HCT116 (cell line): ENCODE data around the gene TADA2B.

ENCODE experiments used
- ATF3 ChIP-seq: IDR thresholded peaks from 2 replicates; pipeline ENCODE4 v1.6.1; 2012
- CEBPB ChIP-seq: IDR thresholded peaks from 2 replicates; pipeline ENCODE4 v1.6.1; 2012; ENCODE audit warnings: low read depth
- CTCF ChIP-seq, 3 experiments: fragments of 200-600 bp in 1 of 3; sonication (generic) in 1 of 3; IDR thresholded peaks in 2 of 3; conservative IDR thresholded peaks in 1 of 3; 2 replicates each; pipeline ENCODE4 v1.5.1; 2012 to 2017; ENCODE audit warnings: low read depth in 2 of 3, low read length in 2 of 3, antibody characterized with exemption in 1 of 3, borderline replicate concordance in 1 of 3, control low read depth in 1 of 3, mild to moderate bottlenecking in 1 of 3, mixed read lengths in 1 of 3, mixed run types in 1 of 3, moderate library complexity in 1 of 3; ENCODE audit not compliant: insufficient read depth in 1 of 3
- EGR1 ChIP-seq: IDR thresholded peaks from 2 replicates; pipeline ENCODE4 v1.6.1; 2012; ENCODE audit warnings: low read depth
- EZH2 ChIP-seq: fragments of 200-600 bp; sonication (generic); IDR thresholded peaks from 2 replicates; pipeline ENCODE4 v1.6.1; 2017; ENCODE audit warnings: antibody characterized with exemption, mixed run types
- MAX ChIP-seq: IDR thresholded peaks from 2 replicates; pipeline ENCODE4 v1.6.1; 2012
- POLR2A ChIP-seq: IDR thresholded peaks from 2 replicates; pipeline ENCODE4 v1.7.0; 2011; ENCODE audit warnings: borderline replicate concordance; ENCODE audit not compliant: insufficient read depth, insufficient read length; ENCODE audit errors: extremely low read depth
- POLR2AphosphoS5 ChIP-seq: IDR thresholded peaks from 2 replicates; pipeline ENCODE4 v1.6.1; 2011; ENCODE audit warnings: mild to moderate bottlenecking, low read depth, low read length, moderate library complexity
- RAD21 ChIP-seq: IDR thresholded peaks from 2 replicates; pipeline ENCODE4 v1.6.1; 2012; ENCODE audit warnings: low read depth, mild to moderate bottlenecking
- SIN3A ChIP-seq: IDR thresholded peaks from 2 replicates; pipeline ENCODE4 v1.6.1; 2012; ENCODE audit warnings: low read depth
- SRF ChIP-seq: IDR thresholded peaks from 2 replicates; pipeline ENCODE4 v1.6.1; 2012; ENCODE audit warnings: low read depth
- ZNF274 ChIP-seq: fragments of 200-500 bp; sonication (Bioruptor generic); IDR thresholded peaks from 2 replicates; pipeline ENCODE4 v1.6.1; 2014; ENCODE audit warnings: mild to moderate bottlenecking, low read depth, low read length, inconsistent platforms

- TF ChIP-seq POLR2AphosphoS5 = no peak
- TF ChIP-seq SRF = no peak
- TF ChIP-seq CEBPB = no peak
- no peak for TF ChIP-seq RAD21
- TF ChIP-seq CTCF (IDR thresholded peaks at IDR 0.05 in 2 of 3, conservative IDR thresholded peaks at IDR 0.05 in 1 of 3; ENCODE audit: borderline replicate concordance in 1 of 3, insufficient read depth in 1 of 3, low read depth in 2 of 3, low read length in 2 of 3) = no peak
- no peak for TF ChIP-seq ZNF274
- TF ChIP-seq EGR1 = no peak
- TF ChIP-seq POLR2A = no peak
- TF ChIP-seq SIN3A = no peak
- no peak for TF ChIP-seq EZH2
- no peak for TF ChIP-seq MAX
- no peak for TF ChIP-seq ATF3
These were observed 21.8 kb upstream of the TADA2B start for GRCh38 chr4:7021355-7021754.
